ENCODE measurements around the gene STK32C. TPM values are rescaled to one million over a fixed set of nuclear protein-coding genes. Genes with fewer than 3 reads are reported as not detected.

Gene STK32C
- total RNA-seq, 1 donor, result 6.7 TPM

GRCh38 chr10:132198381-132199181 lies 109.2 kb downstream of the STK32C start:
- TF ChIP-seq CTCF (IDR thresholded peaks at IDR 0.05; ENCODE audit: insufficient read depth, low read length), result no peak
- H3K4me3 ChIP-seq (ENCODE audit: low read depth, low read length), result no peak overlapping the region
- DNase-seq (ENCODE audit: low read depth), result no peak

GRCh38 chr10:132198068-132198370 lies 109.7 kb downstream of the STK32C start:
- no peak overlapping the region for H3K4me3 ChIP-seq (ENCODE audit: low read depth, low read length)
- no peak for TF ChIP-seq CTCF (IDR thresholded peaks at IDR 0.05; ENCODE audit: insufficient read depth, low read length)
- DNase-seq (ENCODE audit: low read depth), result no peak

- DNase-seq (ENCODE audit: low read depth), result no peak
- no peak overlapping the region for H3K4me3 ChIP-seq (ENCODE audit: low read depth, low read length)
- TF ChIP-seq CTCF (IDR thresholded peaks at IDR 0.05; ENCODE audit: insufficient read depth, low read length), result no peak
Measured at GRCh38 chr10:132197271-132198067, 110.3 kb downstream of the STK32C start.

- H3K4me3 ChIP-seq (ENCODE audit: low read depth, low read length), result no peak overlapping the region
- no peak for DNase-seq (ENCODE audit: low read depth)
- no peak for TF ChIP-seq CTCF (IDR thresholded peaks at IDR 0.05; ENCODE audit: insufficient read depth, low read length)
Measured at GRCh38 chr10:132196178-132197113, 111.3 kb downstream of the STK32C start.

GRCh38 chr10:132195366-132196075 lies 112.2 kb downstream of the STK32C start:
- no peak for TF ChIP-seq CTCF (IDR thresholded peaks at IDR 0.05; ENCODE audit: insufficient read depth, low read length)
- no peak for DNase-seq (ENCODE audit: low read depth)
- H3K4me3 ChIP-seq (ENCODE audit: low read depth, low read length), result no peak overlapping the region

GRCh38 chr10:132194726-132195125 lies 113.0 kb downstream of the STK32C start:
- no peak for DNase-seq (ENCODE audit: low read depth)
- no peak for TF ChIP-seq CTCF (IDR thresholded peaks at IDR 0.05; ENCODE audit: insufficient read depth, low read length)
- no peak overlapping the region for H3K4me3 ChIP-seq (ENCODE audit: low read depth, low read length)
